Superior temporal gyrus (tissue), 1 donor: Measurements from ENCODE around the gene GOLGA6C.
"Not testable (repeated sequence)": the region's sequence is repeated elsewhere in the genome, so short reads cannot be mapped to it uniquely, and the experiment has no call there.

Source experiments
- DNase-seq: peaks from one replicate; pipeline ENCODE4 v3.0.0-alpha.2; 2016; ENCODE audit errors: extremely low spot score

The GOLGA6C gene

GRCh38 chr15:75258034-75258433, at the start of gene GOLGA6C:
GOLGA6C (plus strand) TSS chr15:75258334; CDS start chr15:75258599, 265 bp downstream.
- not testable (repeated sequence) for DNase-seq

- DNase-seq: peak; percentile 18
These were observed 49.4 kb upstream of the GOLGA6C start for GRCh38 chr15:75208501-75209288.

- no peak for DNase-seq
These were observed 48.9 kb upstream of the GOLGA6C start for GRCh38 chr15:75209289-75209676.

GRCh38 chr15:75210811-75211230, 47.3 kb upstream of the GOLGA6C start:
- no peak for DNase-seq

GRCh38 chr15:75211436-75212199, 46.5 kb upstream of the GOLGA6C start:
- no peak for DNase-seq

- DNase-seq: no peak
These were observed 45.8 kb upstream of the GOLGA6C start for GRCh38 chr15:75212200-75212858.

GRCh38 chr15:75213212-75213767, 44.8 kb upstream of the GOLGA6C start:
- no peak for DNase-seq

GRCh38 chr15:75213768-75214221, 44.3 kb upstream of the GOLGA6C start:
- no peak for DNase-seq

- no peak for DNase-seq
These were observed 43.6 kb upstream of the GOLGA6C start for GRCh38 chr15:75214293-75215096.

GRCh38 chr15:75215107-75216004, 42.8 kb upstream of the GOLGA6C start:
- DNase-seq: no peak

GRCh38 chr15:75217012-75217411, 41.1 kb upstream of the GOLGA6C start:
- DNase-seq: no peak

- not testable (repeated sequence) for DNase-seq
These were observed 40.6 kb upstream of the GOLGA6C start for GRCh38 chr15:75217574-75217973.

- DNase-seq: not testable (repeated sequence)
These were observed 38.6 kb upstream of the GOLGA6C start for GRCh38 chr15:75219507-75219929.

- DNase-seq: no peak
These were observed 34.4 kb upstream of the GOLGA6C start for GRCh38 chr15:75223688-75224087.

- no peak for DNase-seq
These were observed 33.9 kb upstream of the GOLGA6C start for GRCh38 chr15:75224281-75224680.

- DNase-seq: not testable (repeated sequence)
These were observed 32.9 kb upstream of the GOLGA6C start for GRCh38 chr15:75225102-75225836.

GRCh38 chr15:75225951-75226732, 32.0 kb upstream of the GOLGA6C start:
- no peak for DNase-seq

- DNase-seq: not testable (repeated sequence)
These were observed 31.0 kb upstream of the GOLGA6C start for GRCh38 chr15:75227112-75227511.
